ENCODE measurements around the gene ARHGAP45. TPM values are rescaled to one million over a fixed set of nuclear protein-coding genes. Genes with fewer than 3 reads are reported as not detected.
A peak's percentile ranks its signal among the peaks of the same experiment; 100 is the strongest.

Gene ARHGAP45
- total RNA-seq, 1 donor from 2014 or later = 0.57 TPM

DNA sequence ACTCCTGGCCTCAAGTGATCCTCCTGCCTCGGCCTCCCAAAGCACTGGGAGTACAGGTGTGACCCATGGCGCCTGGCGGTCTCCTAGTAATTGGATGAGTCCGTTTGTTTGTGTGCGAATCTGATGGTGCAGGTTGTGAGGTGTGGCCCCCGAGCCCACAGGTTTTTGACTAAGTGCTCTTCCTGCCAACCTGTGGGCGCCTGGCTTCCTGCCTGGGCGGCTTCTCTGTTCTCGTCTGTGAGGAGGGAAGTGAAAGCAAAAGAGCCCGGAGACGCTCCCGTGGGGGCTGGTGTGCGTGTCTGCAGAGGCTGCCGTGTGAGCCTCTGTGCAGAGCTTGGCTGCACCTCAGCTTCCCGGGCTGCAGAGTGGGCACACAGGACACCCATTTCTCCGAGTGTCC, 10.0 kb downstream of the ARHGAP45 start:
- Mint-ChIP-seq H3K36me3 (ENCODE audit: low read depth) (no peaks in the 10 kb centered on the region), H3K27me3 (ENCODE audit: low read depth) (peaks cover 3% of the 10 kb centered on the region), H3K4me1 (ENCODE audit: low read depth) (peaks cover 3% of the 10 kb centered on the region), H3K4me3 (ENCODE audit: unreplicated experiment) (no peak overlapping the region), H3K27ac (ENCODE audit: unreplicated experiment) (no peak overlapping the region), H3K9me3 (ENCODE audit: low read depth) (no peaks in the 10 kb centered on the region)
- DNase-seq (ENCODE audit: low spot score) = no peak
- TF ChIP-seq, protein P1, sequence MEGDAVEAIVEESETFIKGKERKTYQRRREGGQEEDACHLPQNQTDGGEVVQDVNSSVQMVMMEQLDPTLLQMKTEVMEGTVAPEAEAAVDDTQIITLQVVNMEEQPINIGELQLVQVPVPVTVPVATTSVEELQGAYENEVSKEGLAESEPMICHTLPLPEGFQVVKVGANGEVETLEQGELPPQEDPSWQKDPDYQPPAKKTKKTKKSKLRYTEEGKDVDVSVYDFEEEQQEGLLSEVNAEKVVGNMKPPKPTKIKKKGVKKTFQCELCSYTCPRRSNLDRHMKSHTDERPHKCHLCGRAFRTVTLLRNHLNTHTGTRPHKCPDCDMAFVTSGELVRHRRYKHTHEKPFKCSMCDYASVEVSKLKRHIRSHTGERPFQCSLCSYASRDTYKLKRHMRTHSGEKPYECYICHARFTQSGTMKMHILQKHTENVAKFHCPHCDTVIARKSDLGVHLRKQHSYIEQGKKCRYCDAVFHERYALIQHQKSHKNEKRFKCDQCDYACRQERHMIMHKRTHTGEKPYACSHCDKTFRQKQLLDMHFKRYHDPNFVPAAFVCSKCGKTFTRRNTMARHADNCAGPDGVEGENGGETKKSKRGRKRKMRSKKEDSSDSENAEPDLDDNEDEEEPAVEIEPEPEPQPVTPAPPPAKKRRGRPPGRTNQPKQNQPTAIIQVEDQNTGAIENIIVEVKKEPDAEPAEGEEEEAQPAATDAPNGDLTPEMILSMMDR (IDR thresholded peaks at IDR 0.05) = no peak

DNA sequence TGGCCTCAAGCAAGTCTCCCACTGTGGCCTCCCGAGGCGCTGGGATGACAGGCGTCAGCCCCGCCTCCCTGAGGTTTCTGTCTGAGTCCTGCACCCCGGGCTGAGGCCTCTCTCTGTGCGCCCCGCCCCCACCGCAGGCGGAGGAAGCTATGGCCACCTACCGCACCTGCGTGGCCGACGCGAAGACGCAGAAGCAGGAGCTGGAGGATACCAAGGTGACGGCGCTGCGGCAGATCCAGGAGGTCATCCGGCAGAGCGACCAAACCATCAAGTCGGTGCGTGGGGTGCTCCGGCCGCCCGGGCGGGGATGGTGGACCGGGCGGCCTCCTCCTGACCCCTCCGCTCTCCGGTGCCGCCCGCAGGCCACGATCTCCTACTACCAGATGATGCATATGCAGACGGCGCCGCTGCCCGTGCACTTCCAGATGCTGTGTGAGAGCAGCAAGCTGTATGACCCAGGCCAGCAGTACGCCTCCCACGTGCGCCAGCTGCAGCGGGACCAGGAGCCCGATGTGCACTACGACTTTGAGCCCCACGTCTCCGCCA, 12.7 kb downstream of the ARHGAP45 start:
- Mint-ChIP-seq H3K9me3 (ENCODE audit: low read depth) (no peaks in the 10 kb centered on the region), H3K27me3 (ENCODE audit: low read depth) (no peaks in the 10 kb centered on the region), H3K4me3 (ENCODE audit: unreplicated experiment) (no peak overlapping the region), H3K27ac (ENCODE audit: unreplicated experiment) (no peak overlapping the region), H3K4me1 (ENCODE audit: low read depth) (peaks cover 5% of the 10 kb centered on the region), H3K36me3 (ENCODE audit: low read depth) (no peaks in the 10 kb centered on the region)
- DNase-seq (ENCODE audit: low spot score) = peak; percentile 90
- TF ChIP-seq, protein P1 (IDR thresholded peaks at IDR 0.05) = no peak

DNA sequence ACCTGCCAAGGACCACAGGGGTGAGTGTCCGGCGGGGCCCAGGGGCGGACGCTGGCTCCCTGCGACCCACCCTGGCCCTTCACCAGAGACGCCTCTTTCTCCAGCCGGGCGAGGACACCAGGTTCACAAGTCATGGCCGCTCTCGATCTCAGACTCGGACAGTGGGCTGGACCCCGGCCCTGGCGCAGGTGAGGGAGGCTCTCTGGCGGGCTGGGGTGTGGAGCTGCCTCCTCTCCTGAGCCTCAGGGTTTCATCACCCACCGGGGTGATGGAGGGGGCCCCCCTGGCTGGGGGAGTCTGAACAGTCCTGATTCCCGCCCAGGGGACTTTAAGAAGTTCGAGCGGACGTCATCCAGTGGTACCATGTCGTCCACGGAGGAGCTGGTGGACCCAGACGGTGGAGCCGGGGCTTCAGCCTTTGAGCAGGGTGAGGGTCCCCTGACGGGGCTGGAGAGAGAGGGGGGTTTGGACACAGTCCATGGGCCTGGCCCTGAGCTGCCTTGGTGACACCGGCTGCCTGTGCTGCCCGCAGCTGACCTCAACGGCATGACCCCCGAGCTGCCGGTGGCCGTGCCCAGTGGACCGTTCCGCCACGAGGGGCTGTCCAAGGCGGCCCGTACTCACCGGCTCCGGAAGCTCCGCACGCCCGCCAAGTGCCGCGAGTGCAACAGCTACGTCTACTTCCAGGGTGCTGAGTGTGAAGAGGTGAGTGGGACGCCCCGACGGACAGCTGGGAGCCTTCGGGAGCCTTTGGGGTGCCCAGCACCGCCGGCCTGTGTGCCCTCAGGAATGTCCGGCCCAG, 13.6 kb downstream of the ARHGAP45 start:
- TF ChIP-seq, protein P1 (IDR thresholded peaks at IDR 0.05) = no peak
- DNase-seq (ENCODE audit: low spot score) = peak; percentile 88
- Mint-ChIP-seq H3K27me3 (ENCODE audit: low read depth) (no peaks in the 10 kb centered on the region), H3K36me3 (ENCODE audit: low read depth) (no peaks in the 10 kb centered on the region), H3K27ac (ENCODE audit: unreplicated experiment) (no peak overlapping the region), H3K9me3 (ENCODE audit: low read depth) (no peaks in the 10 kb centered on the region), H3K4me3 (ENCODE audit: unreplicated experiment) (no peak overlapping the region), H3K4me1 (ENCODE audit: low read depth) (peaks cover 5% of the 10 kb centered on the region)

GRCh38 chr19:1081301-1082164, 14.6 kb downstream of the ARHGAP45 start:
- Mint-ChIP-seq H3K4me1 (ENCODE audit: low read depth) (peaks cover 5% of the 10 kb centered on the region), H3K27me3 (ENCODE audit: low read depth) (no peaks in the 10 kb centered on the region), H3K36me3 (ENCODE audit: low read depth) (no peaks in the 10 kb centered on the region), H3K9me3 (ENCODE audit: low read depth) (no peaks in the 10 kb centered on the region), H3K4me3 (ENCODE audit: unreplicated experiment) (peak overlapping the region; percentile 42), H3K27ac (ENCODE audit: unreplicated experiment) (peak overlapping the region; percentile 73)
- TF ChIP-seq, protein P1 (IDR thresholded peaks at IDR 0.05) = peak; percentile 34
- peak; percentile 86 for DNase-seq (ENCODE audit: low spot score)

Data from chondrocyte (in vitro differentiated cells).